ENCODE data around the gene KIAA1217. TPM values are rescaled to one million over a fixed set of nuclear protein-coding genes. Genes with fewer than 3 reads are reported as not detected.

Gene KIAA1217
- total and polyA plus RNA-seq, 2 of the 4 experiments (the other 2 are of a cell fraction) = 3.4 to 4.4 TPM

GRCh38 chr10:24554036-24554435 lies 345.1 kb downstream of the KIAA1217 start:
- peaks cover 3% of the 10 kb centered on the region; the same call in 1 of the 2 replicates for H3K27me3 ChIP-seq (ENCODE audit: control insufficient read depth, insufficient read depth, low read length)
- TF ChIP-seq MXI1 (IDR thresholded peaks at IDR 0.05; ENCODE audit: borderline replicate concordance, low read depth, low read length) (no peak), BHLHE40 (IDR thresholded peaks at IDR 0.05; ENCODE audit: low read depth, low read length) (no peak), NFE2L2 (IDR thresholded peaks at IDR 0.05; ENCODE audit: low read depth, low read length) (no peak), MAFK (IDR thresholded peaks at IDR 0.05; ENCODE audit: low read depth, low read length) (no peak)
- dilution Hi-C loops (cut with HindIII; ENCODE audit: low sequenced_read_pairs, unreplicated experiment) (no loop called here), in situ Hi-C loops (cut with MboI; ENCODE audit: low sequenced_read_pairs) (loop anchor here (10.0 kb wide), 1 partner anchor 559 kb away; no protein-coding TSS in a partner anchor), intact Hi-C loops (cut with micrococcal nuclease) (no loop called here)
- H3K23ac ChIP-seq (ENCODE audit: low read depth, low read length) = no peak overlapping the region
- no peak overlapping the region for H2BK15ac ChIP-seq (ENCODE audit: low read depth, low read length)
- H3K4me1 ChIP-seq (ENCODE audit: control insufficient read depth, insufficient read depth, low read length) = no peaks in the 10 kb centered on the region
- H2AK5ac ChIP-seq (ENCODE audit: low read depth, low read length) = no peak overlapping the region
- no peaks in the 10 kb centered on the region for H4K20me1 ChIP-seq (ENCODE audit: insufficient read depth, low read length)
- no peak overlapping the region for H3K27ac ChIP-seq (ENCODE audit: insufficient read depth, low read length)
- no peaks in the 10 kb centered on the region; the same call in 1 of the 2 replicates for H3K36me3 ChIP-seq (ENCODE audit: control insufficient read depth, insufficient read depth, low read length)
- H2BK20ac ChIP-seq (ENCODE audit: low read depth, low read length) = no peak overlapping the region
- ATAC-seq (ENCODE audit: low read depth) (no peak), DNase-seq (no peak)
- no peak overlapping the region for H2AK9ac ChIP-seq (replicated peaks; ENCODE audit: low read depth, low read length, poor library complexity)
- H3K4me2 ChIP-seq (ENCODE audit: low read depth, low read length) = no peak overlapping the region
- WGBS, 2 experiments (ENCODE audit: extremely low coverage in 2 of 2, insufficient read length in 1 of 2) = 80% methylated on average over 2 of the region's 7 CpGs; no CpG with 5 or more reads in 1 of the 2 experiments
- H3K79me1 ChIP-seq (ENCODE audit: low read depth in 1 of 2, low read length in 2 of 2) = no peaks in the 10 kb centered on the region
- no peak overlapping the region for H4K5ac ChIP-seq (ENCODE audit: low read depth, low read length)
- no peak overlapping the region for H4K8ac ChIP-seq (ENCODE audit: low read depth in 2 of 2, low read length in 2 of 2)
- no peaks in the 10 kb centered on the region for H3K9me1 ChIP-seq (ENCODE audit: insufficient read depth, low read length)
- CTCF ChIA-PET = interaction anchor here (1.0 kb wide), 1 partner anchor 1396 kb away, joined by 4 read pairs; no protein-coding TSS in a partner anchor
- H2BK120ac ChIP-seq (ENCODE audit: low read depth, low read length) = no peak overlapping the region
- H3K4ac ChIP-seq (ENCODE audit: low read depth, low read length) = no peak overlapping the region
- H2BK5ac ChIP-seq (ENCODE audit: low read depth, low read length, poor library complexity, severe bottlenecking) = no peak overlapping the region
- no peak overlapping the region for H2AFZ ChIP-seq (replicated peaks; ENCODE audit: low read length, poor library complexity)
- no peak overlapping the region for H3K18ac ChIP-seq (ENCODE audit: low read depth, low read length)
- no peak overlapping the region for H4K91ac ChIP-seq (ENCODE audit: insufficient read depth, low read depth, low read length)
- POLR2A ChIA-PET (ENCODE audit: unreplicated experiment) = no interaction called here
- no peaks in the 10 kb centered on the region for H3K9me3 ChIP-seq (ENCODE audit: control insufficient read depth, insufficient read depth, low read length)
- no peak overlapping the region for H3K9ac ChIP-seq (ENCODE audit: low read depth, low read length)
- H3K4me3 ChIP-seq (ENCODE audit: insufficient read depth, low read depth, low read length) = no peak overlapping the region
- no peak overlapping the region for H3K56ac ChIP-seq (ENCODE audit: extremely low read depth, insufficient read depth, low read length)
- BruUV-seq (replicated peaks) = no TSS peak
- no peak overlapping the region for H3K14ac ChIP-seq (replicated peaks; ENCODE audit: low read depth, low read length)
